B cell (primary cell): Measurements from ENCODE around the gene C3orf38.

ENCODE experiments used
- CTCF ChIP-seq: fragments of 200-600 bp; IDR thresholded peaks from one replicate; pipeline ENCODE4 v1.8.0; 2022; ENCODE audit warnings: antibody characterized with exemption, mild to moderate bottlenecking
- EZH2 ChIP-seq: IDR thresholded peaks from 2 replicates; pipeline ENCODE4 v1.6.1; 2012; ENCODE audit warnings: borderline replicate concordance, low read depth, mild to moderate bottlenecking, moderate library complexity, low read length; ENCODE audit not compliant: insufficient read depth, poor library complexity, severe bottlenecking

DNA sequence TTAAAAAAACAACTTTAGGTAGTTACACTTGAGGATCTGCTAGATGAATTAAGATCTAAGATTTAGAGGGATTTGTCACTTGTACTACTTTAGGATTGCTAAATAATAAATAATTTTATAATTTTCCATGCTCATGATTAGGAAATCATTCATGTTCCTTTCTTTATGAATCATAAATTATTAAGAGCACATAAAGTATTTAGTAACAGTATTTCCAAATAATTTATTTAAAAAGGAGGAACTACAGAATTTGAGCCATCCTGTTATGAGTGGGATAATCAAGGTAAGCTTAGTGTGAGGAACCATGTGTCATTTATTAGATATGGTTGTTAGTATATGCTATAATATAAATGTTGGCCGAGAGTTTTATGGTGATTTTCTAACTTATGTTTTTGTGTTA lies 37.5 kb upstream of the C3orf38 start:
- TF ChIP-seq CTCF, result no peak
- TF ChIP-seq EZH2, result no peak
